CD4-positive, alpha-beta T cell treated with Interleukin-10 for 1 hour (primary cell): Measurements from ENCODE around the gene ZDHHC9.

Experiments used
- DNase-seq: peaks from one replicate; pipeline ENCODE4 v3.0.0-alpha.2; 2020

Gene ZDHHC9

DNA sequence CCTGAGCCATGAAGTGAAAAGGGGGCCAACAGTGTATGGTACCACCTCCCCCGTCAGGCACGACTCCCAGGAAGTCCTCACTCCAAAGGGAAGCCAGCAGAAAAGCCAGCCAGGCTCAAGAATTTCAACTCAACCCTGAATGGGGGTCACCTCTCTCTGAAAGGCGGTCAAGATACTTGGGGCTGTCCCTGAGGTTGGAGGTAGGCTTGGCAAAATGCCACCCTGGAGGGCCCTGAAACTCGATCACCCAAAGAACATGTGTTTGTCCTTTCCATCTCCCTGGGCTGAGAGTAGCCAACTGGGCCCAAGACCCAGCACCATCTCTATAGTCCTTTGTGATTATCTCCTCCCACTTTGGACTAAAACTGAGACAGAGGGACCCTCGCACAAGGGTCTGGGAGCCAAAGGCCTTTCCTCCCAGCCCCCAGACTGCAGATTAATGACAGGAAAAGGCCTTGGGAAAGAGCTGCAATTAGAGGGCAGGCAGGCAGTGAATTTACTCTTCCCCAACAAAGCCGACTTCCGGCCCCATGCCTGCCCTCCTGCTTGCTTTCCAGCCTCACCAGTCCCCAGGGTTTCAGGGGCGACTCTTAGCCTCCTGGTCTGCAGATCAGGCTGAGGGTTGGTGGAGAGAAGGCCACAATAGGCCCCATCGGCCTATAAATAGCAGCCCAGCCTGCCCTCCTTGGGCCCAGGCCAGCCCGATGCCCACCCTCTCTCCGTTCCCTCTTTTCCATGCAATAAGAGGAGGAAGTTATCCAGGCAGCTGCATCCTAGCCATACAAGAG lies 58.3 kb downstream of the ZDHHC9 start:
- no peak for DNase-seq

- DNase-seq = no peak
These were observed 59.3 kb downstream of the ZDHHC9 start for GRCh38 chrX:129784371-129784770.

- DNase-seq = no peak
These were observed 60.4 kb downstream of the ZDHHC9 start for GRCh38 chrX:129783291-129783713.

GRCh38 chrX:129782706-129783105 lies 61.0 kb downstream of the ZDHHC9 start:
- DNase-seq = no peak

GRCh38 chrX:129781680-129782495 lies 61.8 kb downstream of the ZDHHC9 start:
- no peak for DNase-seq

- DNase-seq = peak; percentile 86
These were observed 62.5 kb downstream of the ZDHHC9 start for GRCh38 chrX:129781134-129781672.

- no peak for DNase-seq
These were observed 63.1 kb downstream of the ZDHHC9 start for GRCh38 chrX:129780441-129781105.

GRCh38 chrX:129779747-129780146 lies 63.9 kb downstream of the ZDHHC9 start, which contains the start of gene SASH3:
Gene SASH3 (plus strand): TSS chrX:129779949. CDS start chrX:129780098, 149 bp downstream.
- DNase-seq = peak; percentile 79

- no peak for DNase-seq
These were observed 64.5 kb downstream of the ZDHHC9 start for GRCh38 chrX:129779086-129779672.

DNA sequence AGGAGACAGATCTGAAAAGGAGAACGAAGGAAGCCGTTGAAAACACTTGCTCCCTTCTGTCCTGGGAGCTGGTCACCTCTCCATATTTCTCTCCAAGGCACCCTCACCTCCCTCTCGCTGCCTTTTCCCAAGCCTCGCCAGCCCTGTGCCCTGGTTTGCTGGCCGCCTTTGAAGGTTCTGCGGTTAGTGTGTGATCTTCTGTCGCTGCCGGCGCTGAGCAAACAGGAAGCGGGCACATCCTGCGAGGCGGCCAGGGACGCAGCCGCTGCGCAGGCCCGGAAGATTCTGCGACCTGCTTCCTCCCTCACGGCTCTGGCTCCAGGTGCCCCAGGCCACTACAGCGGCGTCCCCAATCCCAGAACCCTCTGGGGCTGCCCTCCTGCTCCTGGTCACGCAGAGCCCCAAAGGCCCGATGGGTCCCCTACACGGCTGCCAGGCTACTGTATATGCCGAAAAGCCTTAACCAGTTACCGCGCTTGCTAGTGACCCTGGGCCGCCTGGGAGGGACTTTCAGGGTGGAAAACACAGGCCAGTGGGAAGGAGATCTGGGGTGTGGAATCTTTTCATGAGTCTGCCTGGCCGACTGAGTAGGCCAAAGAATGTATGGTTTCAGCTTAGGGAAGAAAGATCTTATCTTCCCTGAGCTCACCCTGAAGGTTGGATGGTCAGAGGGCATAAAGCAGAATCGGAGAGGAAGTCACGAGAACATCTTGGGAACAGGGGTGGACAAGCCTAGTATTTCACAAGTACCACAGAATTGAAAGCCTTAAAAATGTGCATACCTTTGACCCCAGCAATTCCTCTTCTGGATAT lies 66.3 kb downstream of the ZDHHC9 start:
- peak; percentile 75 for DNase-seq

DNA sequence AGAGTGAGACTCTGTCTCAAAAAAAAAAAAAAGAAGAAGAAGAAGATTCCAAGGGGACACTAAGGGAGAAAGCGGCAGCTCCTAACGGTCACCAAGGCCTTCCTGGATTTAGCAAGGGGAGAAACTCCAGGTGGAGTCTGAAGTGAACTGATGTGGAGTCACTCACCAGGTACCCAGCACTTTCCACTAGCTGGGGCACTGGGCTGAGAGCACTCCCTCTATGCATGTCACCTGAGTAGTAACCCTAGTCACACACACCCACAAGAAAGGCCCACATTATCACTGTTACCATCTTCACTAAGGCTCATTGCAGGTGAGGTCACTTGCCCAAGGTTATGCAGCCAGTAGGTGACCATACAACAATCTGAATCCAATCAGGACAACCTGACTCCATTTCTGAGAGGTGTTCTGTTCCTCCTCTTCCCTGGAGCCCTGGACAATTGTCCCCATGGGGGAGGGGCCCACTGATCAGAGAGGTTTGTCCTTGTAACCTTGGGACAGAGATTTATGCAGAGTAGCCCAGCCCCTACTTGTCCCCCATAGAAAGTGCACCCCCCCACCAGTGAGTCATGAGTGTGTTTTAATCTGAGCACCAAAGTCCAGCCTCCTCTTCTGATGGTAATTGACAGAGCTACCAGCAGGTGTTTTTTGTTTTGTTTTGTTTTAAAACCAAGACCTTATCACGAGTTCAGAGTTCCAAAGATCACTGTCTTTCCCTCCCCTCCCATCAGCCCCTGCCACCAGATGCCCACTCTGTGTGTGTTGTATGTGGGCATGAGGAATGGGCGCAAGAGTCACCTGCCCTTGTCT lies 69.8 kb downstream of the ZDHHC9 start:
- DNase-seq = no peak

GRCh38 chrX:129772796-129773431 lies 70.8 kb downstream of the ZDHHC9 start:
- DNase-seq = peak; percentile 61

GRCh38 chrX:129771266-129771995 lies 72.3 kb downstream of the ZDHHC9 start:
- peak; percentile 52 for DNase-seq

DNA sequence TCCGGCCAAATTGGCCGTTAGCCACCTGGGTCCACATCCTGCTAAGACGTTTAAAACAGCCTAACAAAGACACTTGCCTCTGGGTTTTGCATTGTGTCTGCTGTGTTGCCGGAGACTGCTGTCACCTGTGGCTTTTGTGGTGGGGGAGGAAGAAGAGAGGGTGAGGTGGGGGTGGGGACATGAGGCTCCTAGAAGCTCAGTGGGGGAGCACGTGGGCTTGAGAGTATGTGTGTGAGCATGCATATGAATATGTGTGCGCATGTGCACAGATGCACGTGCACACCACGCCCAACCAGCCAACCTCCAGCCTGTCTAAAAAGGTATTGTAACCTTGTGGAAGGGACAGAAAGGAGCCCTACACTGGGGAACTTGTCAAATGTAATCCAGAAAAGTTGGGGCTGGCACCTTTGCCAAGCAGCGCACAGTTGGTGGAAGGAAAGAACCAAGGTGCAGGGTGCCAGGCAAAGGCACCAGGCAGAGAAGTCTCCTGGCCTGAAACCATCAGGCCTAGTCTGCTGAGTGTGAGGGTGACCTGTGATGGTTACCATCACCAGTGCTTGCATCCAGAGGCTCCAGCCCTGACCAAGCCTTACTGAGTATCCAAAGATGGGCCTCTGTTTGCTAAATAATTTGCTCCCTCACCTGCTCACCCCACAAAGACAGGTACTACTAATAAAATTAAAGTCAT lies 74.1 kb downstream of the ZDHHC9 start:
- DNase-seq = peak; percentile 82

DNA sequence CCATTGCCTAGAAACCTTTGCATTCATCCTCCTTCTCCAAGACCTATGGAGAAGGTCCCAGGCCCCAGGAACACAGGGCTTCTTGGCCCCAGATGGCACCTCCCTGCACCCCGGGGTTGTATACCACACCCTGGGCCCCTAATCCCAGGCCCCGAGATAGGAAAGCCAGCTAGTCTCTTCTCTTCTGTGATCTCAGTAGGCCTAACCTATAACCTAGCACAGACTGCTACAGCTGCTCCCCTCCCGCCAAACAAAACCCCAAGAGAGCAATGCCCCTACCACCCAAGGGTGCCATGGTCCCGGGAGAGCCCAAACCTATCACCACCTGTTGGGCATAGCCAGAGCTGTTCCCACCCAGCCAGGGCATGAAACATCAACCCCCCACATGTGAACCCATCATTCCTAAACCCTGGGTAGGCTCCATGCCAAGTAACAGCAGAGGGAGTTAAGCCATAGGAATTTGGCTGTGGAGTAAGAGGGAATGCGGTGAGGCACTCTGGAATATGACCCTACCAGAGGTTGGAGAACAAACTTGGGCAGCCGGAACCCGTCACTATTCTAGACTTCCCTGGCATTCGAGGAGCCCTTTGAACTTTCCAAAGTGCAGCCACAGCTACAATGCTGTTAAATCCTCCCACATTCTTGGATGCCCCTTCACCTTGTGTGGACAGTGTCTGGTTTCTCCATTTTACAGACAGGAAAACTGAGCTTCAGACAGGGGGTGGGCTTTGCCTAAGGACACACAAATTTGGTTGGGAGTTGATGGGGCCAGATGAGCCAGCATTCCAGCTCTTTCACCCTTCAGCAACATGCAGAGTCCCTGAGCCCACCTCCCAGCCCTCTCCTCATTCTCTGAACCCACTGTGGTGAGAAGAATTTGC lies 74.9 kb downstream of the ZDHHC9 start:
- no peak for DNase-seq

GRCh38 chrX:129768186-129768585 lies 75.5 kb downstream of the ZDHHC9 start:
- DNase-seq = no peak

DNA sequence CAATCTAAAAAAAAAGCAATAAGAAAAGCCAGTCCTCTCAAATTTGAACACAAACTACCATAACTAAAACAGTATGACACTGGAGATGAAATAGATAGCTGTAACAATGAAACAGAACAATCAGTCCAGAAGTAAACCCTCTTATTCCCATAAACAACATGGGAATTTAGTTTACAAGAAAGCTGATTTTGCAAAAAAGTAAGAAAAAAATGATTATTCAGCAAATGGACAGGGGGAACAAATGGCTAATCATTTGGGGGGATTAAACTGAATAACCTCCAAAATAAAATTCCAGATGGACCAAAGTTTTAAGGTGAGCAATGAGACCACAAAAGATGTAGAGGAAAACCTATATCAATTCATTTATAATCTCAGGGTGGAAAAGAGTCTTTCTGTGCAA lies 80.0 kb downstream of the ZDHHC9 start:
- no peak for DNase-seq

- no peak for DNase-seq
These were observed 81.2 kb downstream of the ZDHHC9 start for GRCh38 chrX:129762448-129762847.
